Measurements from ENCODE around the gene ACP1.
A peak's percentile ranks its signal among the peaks of the same experiment; 100 is the strongest.

Gene ACP1

GRCh38 chr2:256094-256493 lies 8.7 kb upstream of the ACP1 start:
- DNase-seq: no peak

GRCh38 chr2:257429-257828 lies 7.3 kb upstream of the ACP1 start:
- no peak for DNase-seq

- no peak for DNase-seq
These were observed 6.9 kb upstream of the ACP1 start for GRCh38 chr2:257842-258241.

GRCh38 chr2:258933-259332 lies 5.8 kb upstream of the ACP1 start:
- DNase-seq: no peak

- no peak for DNase-seq
These were observed 4.9 kb upstream of the ACP1 start for GRCh38 chr2:259789-260331.

GRCh38 chr2:260507-261161 lies 4.1 kb upstream of the ACP1 start:
- DNase-seq: no peak

- DNase-seq: no peak
These were observed 2.6 kb upstream of the ACP1 start for GRCh38 chr2:262117-262516.

- DNase-seq: no peak
These were observed 1.6 kb upstream of the ACP1 start for GRCh38 chr2:263022-263738.

GRCh38 chr2:263774-264492 lies 814 bp upstream of the ACP1 start, which contains the start of gene SH3YL1:
TSS of gene SH3YL1 (minus strand) at chr2:264032. CDS start at chr2:263984, 48 bp downstream.
- DNase-seq: peak in 2 of 4 experiments; percentile 25 to 51

- DNase-seq: no peak
These were observed 3.6 kb downstream of the ACP1 start for GRCh38 chr2:268323-268722.

GRCh38 chr2:269356-270030 lies 4.7 kb downstream of the ACP1 start:
- peak in 2 of 4 experiments; percentile 7 for DNase-seq

- DNase-seq: no peak
These were observed 6.1 kb downstream of the ACP1 start for GRCh38 chr2:270861-271260.

- DNase-seq: no peak
These were observed 7.2 kb downstream of the ACP1 start for GRCh38 chr2:271917-272316.

- DNase-seq: no peak
These were observed 8.6 kb downstream of the ACP1 start for GRCh38 chr2:273333-273732.

- peak in 2 of 4 experiments; percentile 8 to 16 for DNase-seq
These were observed 9.8 kb downstream of the ACP1 start for GRCh38 chr2:274503-274902.

- DNase-seq: peak; percentile 53 to 79 (median 69)
These were observed 10.7 kb downstream of the ACP1 start for GRCh38 chr2:275466-275865.

GRCh38 chr2:278312-278926 lies 13.7 kb downstream of the ACP1 start:
- no peak for DNase-seq

- DNase-seq: no peak
These were observed 14.2 kb downstream of the ACP1 start for GRCh38 chr2:278927-279320.

- DNase-seq: no peak
These were observed 14.6 kb downstream of the ACP1 start for GRCh38 chr2:279366-279765.

- DNase-seq: no peak
These were observed 15.4 kb downstream of the ACP1 start for GRCh38 chr2:279956-280649.

- DNase-seq: no peak
These were observed 15.9 kb downstream of the ACP1 start for GRCh38 chr2:280650-281110.

- DNase-seq: no peak
These were observed 16.6 kb downstream of the ACP1 start for GRCh38 chr2:281381-281780.
